SK-N-SH (cell line): ENCODE data around the gene ORC1.

ENCODE experiments used
- EP300 ChIP-seq, 2 experiments: IDR thresholded peaks; 2 replicates each; pipeline versions ENCODE4 v1.4.0 to v1.6.1; 2012; ENCODE audit warnings: borderline replicate concordance in 1 of 2, low read depth in 1 of 2, low read length in 1 of 2
- EZH2phosphoT487 ChIP-seq: fragments of 200-600 bp; sonication (generic); IDR thresholded peaks from 2 replicates; pipeline ENCODE4 v1.6.1; 2017; ENCODE audit warnings: low read depth, mixed run types, mild to moderate bottlenecking, antibody characterized with exemption, moderate library complexity, borderline replicate concordance
- FOXJ3 ChIP-seq: sonication (generic); formaldehyde crosslinking; IDR thresholded peaks from 2 replicates; pipeline ENCODE4 v1.5.1; 2020; ENCODE audit warnings: mild to moderate bottlenecking, missing genetic modification reagents
- FOXM1 ChIP-seq: IDR thresholded peaks from 2 replicates; pipeline ENCODE4 v1.4.0; 2012; ENCODE audit warnings: low read depth, mild to moderate bottlenecking
- MXI1 ChIP-seq: IDR thresholded peaks from 2 replicates; pipeline ENCODE4 v1.6.1; 2012; ENCODE audit warnings: mild to moderate bottlenecking, low read depth, low read length, improper control_type of control experiment
- POLR2AphosphoS5 ChIP-seq: IDR thresholded peaks from 2 replicates; pipeline ENCODE4 v1.6.1; 2012; ENCODE audit warnings: low read depth, low read length
- TF ChIP-seq, protein P1 (sequence below): IDR thresholded peaks from 2 replicates; pipeline ENCODE4; 2012
- TF ChIP-seq, protein P2 (sequence below): fragments of 200-600 bp; sonication (generic); IDR thresholded peaks from 2 replicates; pipeline ENCODE4 v1.6.1; 2017; ENCODE audit warnings: antibody characterized with exemption, mild to moderate bottlenecking, moderate library complexity
- TF ChIP-seq, protein P3 (sequence below): IDR thresholded peaks from 2 replicates; pipeline ENCODE4 v1.4.0; 2012; ENCODE audit warnings: low read depth

DNA sequence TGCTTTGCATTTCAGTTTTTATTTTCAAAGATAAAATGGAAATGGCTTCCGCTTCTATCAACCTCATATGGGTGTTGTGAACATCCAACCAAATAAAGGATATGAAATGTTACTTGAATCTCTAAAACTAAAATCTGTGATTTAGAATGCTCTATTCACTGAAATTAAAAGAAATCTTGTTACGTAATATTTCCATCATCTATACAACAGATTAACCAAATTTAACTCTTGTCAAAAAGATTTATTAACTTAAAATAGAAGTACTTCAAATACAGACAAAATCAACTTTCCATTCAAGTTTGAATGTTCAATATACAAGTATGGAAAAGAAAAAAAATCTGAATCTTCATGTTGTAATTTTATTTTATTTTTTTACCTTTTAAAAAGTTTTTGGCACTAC is 18.8 kb upstream of the ORC1 start:
- TF ChIP-seq, protein P1, sequence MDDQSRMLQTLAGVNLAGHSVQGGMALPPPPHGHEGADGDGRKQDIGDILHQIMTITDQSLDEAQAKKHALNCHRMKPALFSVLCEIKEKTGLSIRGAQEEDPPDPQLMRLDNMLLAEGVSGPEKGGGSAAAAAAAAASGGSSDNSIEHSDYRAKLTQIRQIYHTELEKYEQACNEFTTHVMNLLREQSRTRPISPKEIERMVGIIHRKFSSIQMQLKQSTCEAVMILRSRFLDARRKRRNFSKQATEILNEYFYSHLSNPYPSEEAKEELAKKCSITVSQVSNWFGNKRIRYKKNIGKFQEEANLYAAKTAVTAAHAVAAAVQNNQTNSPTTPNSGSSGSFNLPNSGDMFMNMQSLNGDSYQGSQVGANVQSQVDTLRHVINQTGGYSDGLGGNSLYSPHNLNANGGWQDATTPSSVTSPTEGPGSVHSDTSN = no peak
- TF ChIP-seq, protein P2, sequence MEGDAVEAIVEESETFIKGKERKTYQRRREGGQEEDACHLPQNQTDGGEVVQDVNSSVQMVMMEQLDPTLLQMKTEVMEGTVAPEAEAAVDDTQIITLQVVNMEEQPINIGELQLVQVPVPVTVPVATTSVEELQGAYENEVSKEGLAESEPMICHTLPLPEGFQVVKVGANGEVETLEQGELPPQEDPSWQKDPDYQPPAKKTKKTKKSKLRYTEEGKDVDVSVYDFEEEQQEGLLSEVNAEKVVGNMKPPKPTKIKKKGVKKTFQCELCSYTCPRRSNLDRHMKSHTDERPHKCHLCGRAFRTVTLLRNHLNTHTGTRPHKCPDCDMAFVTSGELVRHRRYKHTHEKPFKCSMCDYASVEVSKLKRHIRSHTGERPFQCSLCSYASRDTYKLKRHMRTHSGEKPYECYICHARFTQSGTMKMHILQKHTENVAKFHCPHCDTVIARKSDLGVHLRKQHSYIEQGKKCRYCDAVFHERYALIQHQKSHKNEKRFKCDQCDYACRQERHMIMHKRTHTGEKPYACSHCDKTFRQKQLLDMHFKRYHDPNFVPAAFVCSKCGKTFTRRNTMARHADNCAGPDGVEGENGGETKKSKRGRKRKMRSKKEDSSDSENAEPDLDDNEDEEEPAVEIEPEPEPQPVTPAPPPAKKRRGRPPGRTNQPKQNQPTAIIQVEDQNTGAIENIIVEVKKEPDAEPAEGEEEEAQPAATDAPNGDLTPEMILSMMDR = no peak
- TF ChIP-seq, protein P3, sequence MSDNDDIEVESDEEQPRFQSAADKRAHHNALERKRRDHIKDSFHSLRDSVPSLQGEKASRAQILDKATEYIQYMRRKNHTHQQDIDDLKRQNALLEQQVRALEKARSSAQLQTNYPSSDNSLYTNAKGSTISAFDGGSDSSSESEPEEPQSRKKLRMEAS = no peak
- no peak for TF ChIP-seq EP300 (IDR thresholded peaks at IDR 0.05; ENCODE audit: borderline replicate concordance in 1 of 2, low read depth in 1 of 2, low read length in 1 of 2)
- no peak for TF ChIP-seq FOXJ3 (CRISPR knock-in tag)
- no peak for TF ChIP-seq EZH2phosphoT487
- no peak for TF ChIP-seq FOXM1
- TF ChIP-seq POLR2AphosphoS5 = no peak
- TF ChIP-seq MXI1 = no peak
